ENCODE data around the gene UBE2R2.

GRCh38 chr9:33903157-33903780 lies 86.3 kb downstream of the UBE2R2 start:
- no peak for TF ChIP-seq REST (tag by site-specific recombination; IDR thresholded peaks at IDR 0.05)
- TF ChIP-seq, protein P1, sequence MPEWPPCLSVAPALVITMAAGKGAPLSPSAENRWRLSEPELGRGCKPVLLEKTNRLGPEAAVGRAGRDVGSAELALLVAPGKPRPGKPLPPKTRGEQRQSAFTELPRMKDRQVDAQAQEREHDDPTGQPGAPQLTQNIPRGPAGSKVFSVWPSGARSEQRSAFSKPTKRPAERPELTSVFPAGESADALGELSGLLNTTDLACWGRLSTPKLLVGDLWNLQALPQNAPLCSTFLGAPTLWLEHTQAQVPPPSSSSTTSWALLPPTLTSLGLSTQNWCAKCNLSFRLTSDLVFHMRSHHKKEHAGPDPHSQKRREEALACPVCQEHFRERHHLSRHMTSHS (tag by site-specific recombination; IDR thresholded peaks at IDR 0.05): no peak
- TF ChIP-seq, protein P2, sequence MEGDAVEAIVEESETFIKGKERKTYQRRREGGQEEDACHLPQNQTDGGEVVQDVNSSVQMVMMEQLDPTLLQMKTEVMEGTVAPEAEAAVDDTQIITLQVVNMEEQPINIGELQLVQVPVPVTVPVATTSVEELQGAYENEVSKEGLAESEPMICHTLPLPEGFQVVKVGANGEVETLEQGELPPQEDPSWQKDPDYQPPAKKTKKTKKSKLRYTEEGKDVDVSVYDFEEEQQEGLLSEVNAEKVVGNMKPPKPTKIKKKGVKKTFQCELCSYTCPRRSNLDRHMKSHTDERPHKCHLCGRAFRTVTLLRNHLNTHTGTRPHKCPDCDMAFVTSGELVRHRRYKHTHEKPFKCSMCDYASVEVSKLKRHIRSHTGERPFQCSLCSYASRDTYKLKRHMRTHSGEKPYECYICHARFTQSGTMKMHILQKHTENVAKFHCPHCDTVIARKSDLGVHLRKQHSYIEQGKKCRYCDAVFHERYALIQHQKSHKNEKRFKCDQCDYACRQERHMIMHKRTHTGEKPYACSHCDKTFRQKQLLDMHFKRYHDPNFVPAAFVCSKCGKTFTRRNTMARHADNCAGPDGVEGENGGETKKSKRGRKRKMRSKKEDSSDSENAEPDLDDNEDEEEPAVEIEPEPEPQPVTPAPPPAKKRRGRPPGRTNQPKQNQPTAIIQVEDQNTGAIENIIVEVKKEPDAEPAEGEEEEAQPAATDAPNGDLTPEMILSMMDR (tag by site-specific recombination; IDR thresholded peaks at IDR 0.05): no peak
